ENCODE measurements around the gene CCM2L. TPM values are rescaled to one million over a fixed set of nuclear protein-coding genes. Genes with fewer than 3 reads are reported as not detected.

Gene CCM2L
- 20.6 and 27.3 TPM in 2 replicates for total RNA-seq

DNA sequence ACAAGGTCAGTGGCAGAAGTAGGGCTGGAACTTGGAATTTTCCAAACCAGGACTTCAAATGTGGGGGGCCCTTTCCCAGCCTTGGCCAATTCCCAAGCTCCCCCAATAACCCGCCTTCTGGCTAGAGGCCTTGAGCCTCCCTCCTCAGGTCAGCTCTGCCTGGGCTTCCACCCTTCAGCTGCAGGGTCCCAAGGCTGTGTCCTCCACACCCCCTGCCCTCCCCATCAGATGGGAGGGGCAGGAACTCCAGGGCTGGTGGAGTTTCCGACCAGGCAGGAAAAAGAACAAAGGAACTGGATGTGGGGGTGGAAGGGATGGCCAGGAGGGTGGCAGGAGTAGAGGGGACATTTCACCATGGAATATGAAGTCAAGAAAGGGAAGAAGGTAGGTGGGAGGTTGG, at the start of gene CCM2L:
CCM2L (plus strand) TSS at position 338 of the 400 bp plus-strand sequence; CDS start at position 355, 17 bp downstream.

DNA sequence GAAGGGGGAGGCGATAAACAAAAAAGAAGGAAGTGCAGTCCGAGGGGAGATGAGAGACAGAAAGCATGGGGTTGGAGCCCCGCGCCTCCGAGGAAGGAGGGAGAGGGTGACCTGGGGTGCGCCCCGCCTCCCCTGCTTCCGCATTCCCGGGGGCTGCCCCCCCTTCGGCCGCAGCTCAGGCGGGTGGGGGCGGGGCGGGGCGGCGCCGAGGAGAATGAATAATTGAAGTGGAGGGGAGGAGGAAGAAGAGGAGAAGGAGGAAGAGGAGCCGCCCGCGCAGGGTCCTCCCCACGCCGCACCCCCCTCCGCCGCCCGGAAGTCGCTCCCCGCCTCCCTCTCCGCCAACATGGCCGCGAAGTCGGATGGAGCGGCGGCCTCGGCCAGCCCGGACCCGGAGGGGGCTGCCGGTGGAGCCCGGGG, 42.4 kb upstream of the CCM2L start, which contains the start of gene XKR7:
XKR7 (plus strand) TSS at position 322 of the 420 bp plus-strand sequence; CDS start at position 347, 25 bp downstream.

GRCh38 chr20:32052090-32052777, 42.0 kb downstream of the CCM2L start, which contains the start of gene HCK:
HCK (plus strand) TSS chr20:32052242.

Other genes starting within 250 kb of the CCM2L start
- gene MYLK2, start 191.1 kb upstream of the CCM2L start, total RNA-seq: 0.49 and 16.7 TPM in 2 replicates
- gene FOXS1, start 164.8 kb upstream of the CCM2L start, total RNA-seq: 0.16 and 0.25 TPM in 2 replicates
- gene DUSP15, start 139.9 kb upstream of the CCM2L start, total RNA-seq: 0.16 and 0.57 TPM in 2 replicates
- gene TTLL9, start 139.8 kb upstream of the CCM2L start, total RNA-seq: 0.13 and 0.16 TPM in 2 replicates
- 4.4 and 6.9 TPM in 2 replicates for gene PDRG1, start 58.4 kb upstream of the CCM2L start, total RNA-seq
- not detected in 2 replicates for gene XKR7, start 42.3 kb upstream of the CCM2L start, total RNA-seq
- gene HCK, start 41.8 kb downstream of the CCM2L start, total RNA-seq: 0.06 TPM in 1 of 2 replicates, not detected in the other
- gene TM9SF4, start 99.3 kb downstream of the CCM2L start, total RNA-seq: 12.8 and 46.4 TPM in 2 replicates
- gene PLAGL2, start 197.3 kb downstream of the CCM2L start, total RNA-seq: 1.1 and 4.2 TPM in 2 replicates
- 13.9 and 41.0 TPM in 2 replicates for gene POFUT1, start 197.4 kb downstream of the CCM2L start, total RNA-seq